Erythroblast (primary cell): ENCODE data around the gene DSC3.

Experiments used
- GATA1 ChIP-seq: IDR thresholded peaks from 2 replicates; pipeline ENCODE4 v1.6.1; 2011; ENCODE audit warnings: low read depth, mild to moderate bottlenecking, control low read depth, low read length, moderate library complexity
- POLR2A ChIP-seq: IDR thresholded peaks from 2 replicates; pipeline ENCODE4 v1.6.1; 2011; ENCODE audit warnings: mild to moderate bottlenecking, low read length

DNA sequence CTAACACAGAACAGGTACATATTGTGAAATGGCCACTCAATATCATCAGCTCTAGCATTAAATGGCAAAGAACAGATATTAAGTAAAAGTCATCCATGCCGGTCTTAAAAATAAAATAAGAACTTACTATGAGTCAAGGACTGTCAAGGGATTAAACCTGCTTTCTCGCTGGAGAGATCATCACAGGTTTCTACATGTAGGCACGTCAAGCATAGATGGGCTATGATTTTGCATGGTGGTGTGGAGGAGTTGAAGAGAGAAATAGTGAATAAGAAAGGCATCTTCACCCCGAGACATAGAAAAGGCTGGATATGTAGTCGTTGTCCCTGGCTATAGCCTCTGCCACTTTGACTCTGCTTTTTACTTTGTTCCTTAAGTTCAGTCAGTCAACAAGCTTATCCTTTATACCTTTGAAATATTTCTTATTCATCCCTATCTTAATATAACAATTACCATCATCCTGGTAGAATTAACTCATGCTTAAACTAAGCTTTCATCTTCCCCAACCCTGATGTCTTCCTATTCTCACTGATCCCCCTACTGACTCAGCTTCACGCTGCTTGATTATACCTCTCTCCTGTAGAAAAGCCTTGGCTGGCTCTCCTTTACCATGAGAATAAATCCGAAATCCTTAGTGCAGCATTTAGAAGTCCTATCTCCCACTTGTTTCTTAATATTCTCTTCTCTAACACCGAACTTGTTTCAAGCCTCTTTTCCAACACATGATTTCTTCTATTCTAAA lies 42.5 kb downstream of the DSC3 start:
- TF ChIP-seq POLR2A: no peak
- TF ChIP-seq GATA1: no peak
